ENCODE measurements around the gene TPCN2.

Gene TPCN2

GRCh38 chr11:69099180-69099579 lies 50.4 kb downstream of the TPCN2 start:
- DNase-seq = no peak

DNA sequence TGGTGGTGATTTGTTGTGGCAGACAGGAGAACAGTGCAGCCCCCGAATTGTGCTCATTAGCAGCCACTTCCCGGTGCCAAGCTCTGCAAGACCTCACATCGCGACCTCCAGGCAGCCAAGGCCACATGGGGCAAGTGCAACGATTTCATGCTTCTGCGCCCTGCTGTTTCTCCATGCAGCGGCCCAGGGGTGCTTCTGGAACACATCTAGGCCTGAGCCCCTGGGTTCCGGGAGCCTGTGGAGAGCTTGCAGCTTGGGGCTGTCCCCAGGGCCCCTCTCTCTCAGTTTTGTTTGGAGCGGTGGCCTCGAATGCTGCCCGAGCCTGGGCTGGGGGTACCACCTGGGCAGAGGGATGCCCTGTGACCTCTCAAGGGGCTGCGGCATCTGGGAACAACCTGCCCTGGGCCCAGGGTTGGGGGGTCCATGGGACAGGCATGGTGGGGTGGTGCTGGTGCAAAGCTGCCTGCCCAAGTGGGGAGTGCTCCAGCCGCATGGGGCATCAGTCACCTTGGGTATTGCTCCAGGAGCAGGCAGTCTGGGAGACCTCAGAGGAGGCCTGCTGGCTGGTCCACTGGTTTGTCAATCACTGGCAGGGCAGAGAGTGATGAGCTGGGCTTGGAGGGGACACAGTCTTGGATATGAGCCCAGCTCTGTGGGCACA lies 51.9 kb downstream of the TPCN2 start:
- no peak for DNase-seq

- DNase-seq = no peak
These were observed 52.5 kb downstream of the TPCN2 start for GRCh38 chr11:69101115-69101791.

DNA sequence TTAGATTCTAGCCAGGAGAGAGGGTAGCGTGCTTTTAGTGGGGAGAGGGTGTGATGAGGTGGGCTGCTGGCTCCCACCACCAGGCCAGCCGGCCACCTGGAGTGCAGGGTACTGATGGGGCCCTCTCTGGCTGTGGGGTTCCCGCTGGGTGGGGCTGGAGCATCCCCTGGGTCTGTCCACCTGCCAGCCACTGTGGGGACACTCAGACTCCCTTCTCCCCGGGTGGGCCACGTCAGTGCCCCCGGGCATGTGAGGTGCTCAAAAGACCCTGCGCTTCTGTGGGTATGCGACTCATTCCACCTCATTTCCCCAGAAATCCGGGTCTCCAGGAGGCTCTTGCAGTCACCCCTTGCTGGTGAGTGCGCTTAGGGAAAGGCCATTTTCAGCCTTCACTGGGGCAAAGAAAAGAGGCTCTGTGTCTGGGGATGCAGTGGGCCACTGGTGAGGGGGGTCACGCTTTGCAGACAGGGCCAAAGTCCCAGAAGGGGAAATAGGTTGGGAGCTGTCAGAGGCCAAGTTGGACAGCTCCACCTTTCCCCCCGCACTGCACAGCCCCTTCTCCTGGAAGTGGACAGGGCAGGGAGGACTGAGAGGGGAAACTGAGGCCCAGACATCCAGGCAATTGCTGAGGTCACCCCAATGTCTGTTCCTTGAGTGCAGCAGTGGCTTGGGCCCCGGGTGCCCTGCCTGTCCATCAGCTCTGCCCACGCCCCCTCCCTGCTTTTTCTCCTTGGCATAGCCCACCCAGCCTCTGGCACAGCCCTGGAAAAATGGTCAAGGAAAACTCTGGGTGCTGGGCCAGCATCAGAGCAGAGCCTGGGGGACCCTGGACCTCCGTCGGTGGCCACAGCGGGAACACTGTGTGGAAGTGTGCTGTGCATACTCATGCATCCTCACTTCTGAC lies 53.3 kb downstream of the TPCN2 start:
- no peak for DNase-seq

- no peak for DNase-seq
These were observed 54.2 kb downstream of the TPCN2 start for GRCh38 chr11:69102732-69103615.

GRCh38 chr11:69104212-69104855 lies 55.6 kb downstream of the TPCN2 start:
- no peak for DNase-seq

DNA sequence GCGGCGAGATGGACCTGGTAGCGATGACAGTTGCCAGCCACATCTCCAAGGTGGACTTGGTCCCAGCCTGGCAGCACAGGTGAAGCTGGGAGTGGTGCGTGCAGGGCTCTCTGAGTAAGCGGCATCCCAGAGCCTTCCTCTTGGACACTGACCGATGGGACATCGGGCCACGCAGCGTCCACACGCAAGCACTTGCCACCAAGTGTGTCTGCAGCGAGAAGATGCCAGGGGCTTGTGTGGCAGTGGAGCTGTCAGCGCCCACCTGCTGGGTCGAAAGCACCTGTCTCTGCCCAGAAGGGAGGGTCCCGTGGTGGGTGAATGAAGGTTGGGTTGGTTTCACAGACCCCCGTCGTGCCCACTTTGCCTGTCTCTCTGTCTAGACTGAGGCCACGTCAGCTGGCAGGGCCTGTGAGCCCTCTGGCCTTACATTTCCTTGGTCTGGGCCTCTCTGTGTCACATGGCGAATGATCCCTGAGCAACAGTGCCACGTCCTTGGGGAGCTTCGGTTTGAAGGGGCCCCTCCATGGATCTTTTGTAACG lies 56.2 kb downstream of the TPCN2 start:
- no peak for DNase-seq

DNA sequence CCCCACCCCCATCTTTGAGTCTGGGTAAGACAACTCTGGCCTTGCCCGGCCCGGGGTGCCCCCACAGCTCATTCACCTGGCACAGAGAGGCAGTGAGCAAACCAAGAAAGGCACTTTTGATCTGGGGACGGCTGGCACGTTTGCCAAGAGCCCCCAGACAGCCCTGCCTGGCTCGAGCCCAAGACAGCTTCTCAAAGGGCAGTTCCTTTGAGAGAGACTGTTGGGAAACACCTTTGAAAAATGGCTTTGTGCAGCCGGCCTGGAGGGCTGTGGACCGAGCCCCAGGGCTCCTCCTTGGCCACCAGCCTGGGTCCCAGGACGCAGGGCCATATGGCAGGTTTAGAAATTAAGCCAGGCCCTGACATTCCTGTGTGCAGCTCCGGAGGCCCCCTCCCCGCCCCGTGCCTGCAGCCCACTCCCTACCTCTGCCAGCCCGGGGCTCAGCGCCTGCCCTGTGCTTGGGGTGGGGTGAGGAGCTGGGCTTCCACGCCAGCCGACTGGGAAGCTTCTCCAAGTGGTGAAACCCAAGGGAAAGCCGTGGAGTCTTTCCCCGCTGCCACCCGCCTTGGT lies 56.8 kb downstream of the TPCN2 start:
- DNase-seq = no peak

DNA sequence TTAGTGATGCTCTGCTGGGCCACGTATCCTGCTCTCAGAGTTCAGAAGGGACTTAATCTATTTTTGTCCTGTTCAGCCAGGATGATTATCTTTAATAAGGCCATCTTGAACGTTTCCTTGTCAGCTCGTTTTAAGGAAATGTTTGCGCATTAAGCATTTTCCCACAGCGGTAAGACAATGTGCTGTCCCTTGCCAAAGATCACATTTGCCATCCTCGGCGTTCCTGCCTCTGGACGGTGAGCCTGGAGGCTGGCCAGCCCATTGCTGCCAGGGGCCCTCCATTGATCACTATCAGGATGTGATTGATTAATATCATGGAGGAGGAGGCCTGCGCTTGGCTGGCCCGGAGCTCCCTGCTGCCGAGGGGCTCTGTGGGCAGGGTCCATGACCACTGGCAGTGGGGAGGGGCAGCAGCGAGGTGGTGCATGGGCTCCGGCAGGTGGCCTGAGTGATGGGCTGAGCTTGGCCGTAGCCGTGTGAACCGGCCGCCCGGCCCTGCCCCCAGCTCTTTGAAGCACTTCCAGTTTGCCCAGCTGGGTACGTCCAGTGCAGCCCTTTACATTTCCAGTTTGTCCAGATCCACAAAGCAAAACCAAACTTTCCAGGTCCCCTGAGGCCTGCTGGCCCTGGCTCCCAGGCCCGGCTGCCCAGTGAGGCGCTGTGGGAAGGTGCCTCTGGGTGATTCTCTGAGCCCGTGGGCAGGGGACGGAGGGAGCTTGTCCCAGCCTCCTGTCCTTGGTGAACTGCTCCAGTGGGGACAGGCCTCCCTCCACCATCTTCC lies 57.5 kb downstream of the TPCN2 start:
- no peak for DNase-seq

- DNase-seq = no peak
These were observed 58.7 kb downstream of the TPCN2 start for GRCh38 chr11:69107413-69107812.

- no peak for DNase-seq
These were observed 59.3 kb downstream of the TPCN2 start for GRCh38 chr11:69108030-69108429.

GRCh38 chr11:69108559-69108958 lies 59.8 kb downstream of the TPCN2 start:
- DNase-seq = no peak

- DNase-seq = no peak
These were observed 60.4 kb downstream of the TPCN2 start for GRCh38 chr11:69109101-69109500.

- no peak for DNase-seq
These were observed 61.7 kb downstream of the TPCN2 start for GRCh38 chr11:69110451-69110850.

DNA sequence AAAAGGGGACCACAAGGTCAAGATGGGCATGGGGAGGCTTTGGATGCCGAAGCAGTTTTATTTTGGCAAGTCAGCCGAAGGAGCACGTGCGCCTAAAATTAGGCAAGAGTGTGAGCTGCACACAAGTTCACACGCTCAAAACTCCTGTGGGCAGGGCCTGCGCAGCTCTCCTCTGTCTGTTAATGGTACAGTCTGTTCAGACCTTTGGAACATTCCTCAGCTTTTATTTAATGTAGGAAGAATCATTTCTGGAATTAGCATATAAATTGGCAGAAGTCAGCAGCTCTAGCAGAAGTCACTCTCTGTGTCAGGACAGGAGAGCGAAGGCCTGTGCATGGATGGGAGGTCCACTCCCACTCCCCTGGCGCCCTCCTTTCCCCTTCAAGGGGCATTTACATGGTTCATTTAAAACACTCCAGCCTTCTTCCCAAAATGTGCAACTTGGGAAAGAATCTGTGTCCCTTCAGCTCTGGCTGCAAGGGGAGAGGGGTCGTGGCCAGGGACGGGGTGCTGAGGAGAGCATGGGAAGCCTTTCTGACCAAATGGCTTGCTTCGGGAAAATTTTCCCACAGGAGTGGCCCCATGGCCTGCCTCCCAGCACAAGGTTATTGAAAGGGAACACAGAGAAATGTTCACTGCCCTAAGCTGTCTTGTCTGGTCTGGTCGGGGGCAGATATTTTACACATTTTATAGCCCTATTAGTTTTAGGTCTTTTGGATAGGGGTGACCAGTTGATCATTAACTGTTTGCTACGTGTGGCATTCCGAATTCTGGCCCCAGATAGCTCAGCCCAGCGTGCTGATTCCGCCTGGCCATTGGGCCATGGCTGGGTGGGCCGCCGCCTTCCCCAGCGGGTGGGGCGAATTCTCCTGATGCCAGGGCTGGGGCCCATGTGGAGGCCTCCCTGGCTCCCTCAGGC lies 63.2 kb downstream of the TPCN2 start:
- DNase-seq = no peak

- no peak for DNase-seq
These were observed 64.5 kb downstream of the TPCN2 start for GRCh38 chr11:69113226-69113625.

GRCh38 chr11:69113646-69114340 lies 65.1 kb downstream of the TPCN2 start:
- DNase-seq = no peak

GRCh38 chr11:69114362-69114761 lies 65.6 kb downstream of the TPCN2 start:
- no peak for DNase-seq
